ENCODE results near the gene ACYP2.
A peak's percentile ranks its signal among the peaks of the same experiment; 100 is the strongest.

The ACYP2 gene

DNA sequence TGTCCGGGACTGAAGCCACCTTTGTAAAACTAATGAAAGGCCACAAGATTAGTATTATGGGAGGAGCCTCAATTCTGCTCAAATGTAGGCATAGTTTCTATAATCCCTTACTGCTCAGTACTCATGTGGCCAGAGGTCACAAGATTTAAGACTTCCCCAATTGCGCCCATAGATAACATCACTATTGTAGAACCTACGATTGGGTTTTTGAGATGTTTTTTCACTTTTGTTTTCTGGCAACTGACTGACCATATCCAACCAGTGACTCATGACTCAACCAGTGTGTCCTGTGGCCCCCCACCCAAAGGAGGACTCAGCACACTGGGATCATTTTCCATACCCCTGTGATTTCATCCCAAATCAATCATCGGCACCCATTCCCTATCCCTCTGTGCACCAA lies 155.8 kb downstream of the ACYP2 start:
- TF ChIP-seq CTCF (conservative IDR thresholded peaks at IDR 0.05; ENCODE audit: low read depth, low read length), result no peak

GRCh38 chr2:54271843-54272627 lies 156.6 kb downstream of the ACYP2 start:
- no peak for TF ChIP-seq CTCF (conservative IDR thresholded peaks at IDR 0.05; ENCODE audit: low read depth, low read length)
- DNase-seq (ENCODE audit: low read depth), result no peak
- no peak overlapping the region for H3K4me3 ChIP-seq (ENCODE audit: low read depth, low read length)

More for the DNA sequence above, 155.8 kb downstream of the ACYP2 start:
- no peak overlapping the region for H3K4me3 ChIP-seq (ENCODE audit: low read depth, low read length)
- DNase-seq (ENCODE audit: low read depth), result no peak

- no peak overlapping the region for H3K4me3 ChIP-seq (ENCODE audit: low read depth, low read length)
- peak; percentile 70 for DNase-seq (ENCODE audit: low read depth)
- no peak for TF ChIP-seq CTCF (conservative IDR thresholded peaks at IDR 0.05; ENCODE audit: low read depth, low read length)
Observed at GRCh38 chr2:54274781-54275242, 159.4 kb downstream of the ACYP2 start.

DNA sequence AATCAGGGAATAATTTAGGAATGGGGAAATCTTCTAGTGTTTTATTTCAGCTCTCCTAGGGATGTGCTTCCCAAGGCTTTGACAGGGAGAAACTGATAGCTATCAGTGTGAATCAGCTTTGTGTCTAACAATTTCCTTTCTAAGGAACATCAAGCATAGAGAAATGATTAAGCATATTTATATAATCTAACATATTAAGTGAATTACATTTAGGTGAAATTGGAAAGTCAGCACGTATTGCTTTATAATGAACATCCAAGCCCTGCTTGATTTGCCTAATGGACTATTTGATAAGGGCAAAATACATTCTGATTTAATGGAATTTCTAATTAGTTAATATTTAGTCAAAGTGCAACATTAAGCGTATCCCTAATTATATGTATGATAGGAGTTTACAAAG lies 160.1 kb downstream of the ACYP2 start:
- DNase-seq (ENCODE audit: low read depth), result no peak
- H3K4me3 ChIP-seq (ENCODE audit: low read depth, low read length), result no peak overlapping the region
- no peak for TF ChIP-seq CTCF (conservative IDR thresholded peaks at IDR 0.05; ENCODE audit: low read depth, low read length)

DNA sequence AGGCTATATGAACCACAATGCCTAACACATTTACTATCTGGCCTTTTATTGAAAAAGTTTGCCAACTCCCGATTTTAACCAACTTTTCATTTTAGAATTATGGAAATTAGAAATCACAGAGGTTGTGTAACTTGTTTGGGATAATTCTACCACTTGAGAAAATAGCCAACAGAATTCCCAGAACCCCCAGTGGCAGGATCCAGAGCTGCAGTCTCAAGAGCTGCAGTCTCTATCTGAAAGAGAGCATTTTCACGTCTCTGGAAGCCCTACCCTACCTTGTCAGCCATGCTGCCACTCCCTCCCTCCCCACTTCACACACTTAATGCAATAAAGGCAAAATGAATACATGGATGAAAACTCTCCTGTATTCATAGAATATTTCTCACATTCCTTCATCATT lies 164.0 kb downstream of the ACYP2 start:
- peak; percentile 42 for TF ChIP-seq CTCF (conservative IDR thresholded peaks at IDR 0.05; ENCODE audit: low read depth, low read length)
- no peak overlapping the region for H3K4me3 ChIP-seq (ENCODE audit: low read depth, low read length)
- no peak for DNase-seq (ENCODE audit: low read depth)

DNA sequence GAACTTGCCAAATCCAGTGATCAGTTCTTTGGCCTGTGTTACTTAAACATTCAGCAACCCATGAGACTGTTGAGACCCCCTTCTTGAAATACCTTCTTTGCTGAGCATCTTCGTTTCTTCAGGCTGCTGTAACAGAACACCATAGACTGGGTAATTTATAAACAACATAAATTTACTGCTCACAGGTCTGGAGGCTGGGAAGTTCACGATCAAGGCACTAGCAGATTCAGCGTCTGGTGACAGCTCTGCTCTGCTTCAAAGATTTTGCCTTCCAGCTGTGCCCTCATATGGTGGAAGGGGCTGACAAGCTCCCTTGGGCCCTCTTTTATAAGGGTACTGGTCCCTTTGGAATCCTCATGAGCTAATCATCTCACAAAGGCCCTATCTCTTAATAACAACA lies 169.4 kb downstream of the ACYP2 start:
- DNase-seq (ENCODE audit: low read depth), result no peak
- H3K4me3 ChIP-seq (ENCODE audit: low read depth, low read length), result no peak overlapping the region

More for the DNA sequence above, 169.4 kb downstream of the ACYP2 start:
- no peak for TF ChIP-seq CTCF (conservative IDR thresholded peaks at IDR 0.05; ENCODE audit: low read depth, low read length)

All from choroid plexus epithelial cell (primary cell).